ENCODE data around the gene ZNF615.
"Not testable (repeated sequence)": the region's sequence is repeated elsewhere in the genome, so short reads cannot be mapped to it uniquely, and the experiment has no call there.

The ZNF615 gene

GRCh38 chr19:51980116-51980736, 27.8 kb downstream of the ZNF615 start:
- no peak for DNase-seq

GRCh38 chr19:51978882-51979281, 29.1 kb downstream of the ZNF615 start:
- DNase-seq = no peak

DNA sequence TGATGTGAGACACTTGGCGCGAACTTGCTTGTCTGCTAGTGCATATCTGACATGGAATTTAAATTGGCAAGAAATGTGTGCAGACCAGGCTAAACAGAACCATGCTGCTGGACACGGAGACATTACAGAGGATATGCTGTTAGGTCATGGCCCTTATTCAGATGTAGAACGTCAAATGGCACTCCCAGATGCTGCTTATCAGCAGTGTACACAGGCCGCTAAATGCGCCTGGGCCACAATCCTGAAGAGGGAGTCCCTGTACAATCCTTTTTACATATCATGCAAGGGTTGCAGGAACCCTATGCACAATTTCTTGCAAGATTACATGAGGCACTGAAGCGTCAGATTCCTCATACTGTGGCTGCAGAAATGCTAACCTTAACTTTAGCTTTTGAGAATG, 30.7 kb downstream of the ZNF615 start:
- no peak for DNase-seq

DNA sequence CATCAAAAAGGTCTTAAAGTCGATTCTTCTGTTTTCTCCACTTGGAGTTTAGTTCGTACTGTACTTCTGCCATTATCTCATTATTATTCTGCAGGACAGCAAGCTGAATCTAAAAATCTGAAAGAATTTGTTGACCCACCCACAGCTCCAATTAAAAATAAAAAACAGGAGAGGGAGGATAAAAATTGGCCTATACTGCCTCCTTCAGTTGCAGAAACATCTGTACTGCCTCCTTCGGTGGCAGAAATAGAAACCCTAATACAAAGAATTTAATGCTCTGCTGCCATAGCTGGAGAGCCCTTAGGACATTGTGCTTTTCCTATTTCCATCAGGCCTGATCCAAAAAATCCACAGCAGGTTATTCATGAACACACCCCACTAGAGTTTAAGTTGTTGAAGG, 31.2 kb downstream of the ZNF615 start:
- no peak for DNase-seq

DNA sequence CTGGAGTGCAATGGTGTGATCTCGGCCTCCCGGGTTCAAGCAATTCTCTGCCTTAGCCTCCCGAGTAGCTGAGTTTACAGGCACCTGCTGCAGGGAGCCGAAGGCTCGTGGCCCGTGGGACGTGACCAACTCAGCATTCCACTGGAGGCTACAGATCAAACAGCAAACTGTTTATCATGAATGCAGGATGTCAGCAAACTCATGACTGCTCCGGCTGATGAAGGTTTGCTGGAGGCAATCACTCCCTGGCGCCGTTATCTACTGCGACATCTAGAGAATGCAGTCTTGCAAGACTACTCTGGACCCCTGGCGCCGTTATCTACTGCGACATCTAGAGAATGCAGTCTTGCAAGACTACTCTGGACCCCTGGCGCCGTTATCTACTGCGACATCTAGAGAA, 32.2 kb downstream of the ZNF615 start:
- DNase-seq = not testable (repeated sequence)

GRCh38 chr19:51971624-51972023, 36.4 kb downstream of the ZNF615 start:
- DNase-seq = peak in 1 of 2 donors; percentile 24

- DNase-seq = no peak
These were observed 37.3 kb downstream of the ZNF615 start for GRCh38 chr19:51970718-51971117.

DNA sequence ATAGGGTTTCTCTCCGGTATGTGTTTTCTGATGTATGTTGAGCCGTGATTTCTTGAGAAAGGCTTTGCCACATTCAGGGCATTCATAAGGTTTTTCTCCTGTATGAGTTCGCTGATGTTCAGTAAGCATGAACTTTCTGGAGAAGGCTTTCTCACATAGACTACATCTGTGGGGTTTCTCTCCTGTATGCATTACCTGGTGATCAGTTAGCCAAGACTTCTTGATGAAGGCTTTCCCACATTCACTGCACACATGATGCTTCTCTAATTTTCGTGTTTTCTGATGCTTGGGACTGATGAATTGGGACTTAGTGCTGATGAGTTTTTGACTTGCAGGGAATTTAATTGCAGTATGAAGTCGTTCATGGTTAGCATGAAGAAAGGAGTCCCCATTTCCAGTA, 42.4 kb downstream of the ZNF615 start:
- DNase-seq = no peak

- DNase-seq = not testable (repeated sequence)
These were observed 47.3 kb downstream of the ZNF615 start for GRCh38 chr19:51960621-51961233.

DNA sequence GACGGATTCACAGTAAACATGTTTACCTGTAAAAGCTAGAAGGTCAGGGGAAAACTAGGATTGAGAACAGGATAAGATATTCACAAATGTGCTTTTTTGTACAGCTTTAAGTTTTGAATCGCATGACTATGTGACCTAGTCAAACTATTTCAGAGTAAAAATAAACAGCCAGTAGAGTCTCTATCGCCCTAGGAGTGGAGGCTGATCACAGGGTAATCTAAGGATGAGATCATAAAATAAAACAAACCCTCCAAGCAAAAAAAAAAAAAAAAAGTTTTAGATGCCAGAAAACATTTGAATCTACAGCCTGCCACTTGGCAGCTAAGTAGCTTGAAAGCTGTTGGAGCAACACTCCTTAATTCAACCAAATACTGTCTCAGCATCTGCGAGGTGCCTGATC, 48.2 kb downstream of the ZNF615 start:
- DNase-seq = no peak

DNA sequence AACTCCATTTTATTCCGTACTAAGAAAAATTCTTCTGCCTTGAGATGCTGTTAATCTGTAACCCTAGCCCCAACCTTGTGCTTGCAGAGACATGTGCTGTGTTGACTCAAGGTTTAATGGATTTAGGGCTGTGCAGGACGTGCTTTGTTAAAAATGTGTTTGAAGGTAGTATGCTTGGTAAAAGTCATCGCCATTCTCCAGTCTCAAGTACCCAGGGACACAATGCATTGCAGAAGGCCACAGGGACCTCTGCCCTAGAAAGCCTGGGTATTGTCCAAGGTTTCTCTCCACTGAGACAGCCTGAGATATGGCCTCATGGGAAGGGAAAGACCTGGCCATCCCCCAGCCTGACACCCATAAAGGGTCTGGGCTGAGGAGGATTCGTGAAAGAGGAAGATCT, 50.2 kb downstream of the ZNF615 start:
- DNase-seq = not testable (repeated sequence)

DNA sequence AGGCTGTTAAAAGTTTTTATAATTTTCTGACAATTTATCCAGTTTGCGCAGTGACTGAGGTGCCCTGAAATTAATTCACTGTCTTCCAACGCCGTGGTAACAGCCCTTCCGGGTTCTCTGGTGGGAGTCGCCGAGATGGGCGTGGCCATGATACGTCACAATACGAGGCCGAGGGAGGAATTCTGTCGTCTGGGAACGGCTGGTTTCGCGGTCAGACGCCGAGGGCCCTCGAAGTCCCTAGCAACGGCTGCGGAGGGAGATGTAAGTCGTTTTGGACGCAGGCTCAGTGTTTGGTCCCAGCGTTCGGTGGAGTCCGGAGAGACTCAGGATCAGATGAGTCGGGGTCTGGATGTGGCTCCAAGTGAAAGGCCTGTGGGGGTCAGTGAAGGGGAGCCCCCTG, 59.0 kb downstream of the ZNF615 start:
- DNase-seq = no peak

DNA sequence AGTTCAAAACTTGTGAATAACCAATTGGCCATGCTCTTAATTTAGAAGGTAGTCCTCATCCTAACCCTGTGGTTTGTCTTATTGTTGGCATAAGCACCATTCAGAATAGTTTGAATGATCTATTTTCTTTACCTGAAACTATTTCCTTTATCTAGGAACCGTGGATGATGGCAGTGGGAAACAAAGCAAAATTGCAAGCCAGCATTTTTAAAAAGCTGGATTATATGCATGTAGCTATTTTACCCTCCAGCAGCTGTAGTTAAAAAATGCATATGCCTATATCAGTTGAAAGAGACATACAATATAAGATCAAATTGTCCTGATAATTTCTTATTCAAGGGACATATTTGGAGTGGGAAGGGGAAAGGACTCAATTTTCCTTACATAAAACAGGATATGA, 61.4 kb downstream of the ZNF615 start:
- DNase-seq = no peak

DNA sequence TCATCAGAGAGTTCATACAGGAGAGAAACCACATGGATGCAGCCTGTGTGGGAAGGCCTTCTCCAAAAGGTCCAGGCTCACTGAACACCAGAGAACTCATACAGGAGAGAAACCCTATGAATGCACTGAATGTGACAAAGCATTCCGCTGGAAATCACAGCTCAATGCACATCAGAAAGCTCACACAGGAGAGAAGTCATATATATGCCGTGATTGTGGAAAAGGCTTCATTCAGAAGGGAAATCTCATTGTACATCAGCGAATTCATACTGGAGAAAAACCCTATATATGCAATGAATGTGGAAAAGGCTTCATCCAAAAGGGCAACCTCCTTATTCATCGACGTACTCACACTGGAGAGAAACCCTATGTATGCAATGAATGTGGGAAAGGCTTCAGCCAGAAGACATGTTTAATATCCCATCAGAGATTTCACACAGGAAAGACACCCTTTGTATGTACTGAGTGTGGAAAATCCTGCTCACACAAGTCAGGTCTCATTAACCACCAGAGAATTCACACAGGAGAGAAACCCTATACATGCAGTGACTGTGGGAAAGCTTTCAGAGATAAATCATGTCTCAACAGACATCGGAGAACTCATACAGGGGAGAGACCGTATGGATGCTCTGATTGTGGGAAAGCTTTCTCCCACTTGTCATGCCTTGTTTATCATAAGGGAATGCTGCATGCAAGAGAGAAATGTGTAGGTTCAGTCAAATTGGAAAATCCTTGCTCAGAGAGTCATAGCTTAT, 63.0 kb downstream of the ZNF615 start:
- no peak for DNase-seq
